Gastrocnemius medialis (tissue), 4 donors: ENCODE measurements around the gene TMED8. TPM values are rescaled to one million over a fixed set of nuclear protein-coding genes. Genes with fewer than 3 reads are reported as not detected.

Source experiments
- ATAC-seq, 2 donors: fragments of 150-250 bp; one replicate each; pipeline ENCODE4 v1.9.1; 2016
- DNase-seq, 2 donors: peaks; one replicate each; pipeline ENCODE4 v3.0.0-alpha.2; 2019
- H3K27ac ChIP-seq, 4 donors: fragments of 200-600 bp; sonication (generic); 1 replicate in 1 of 4; 2 replicates in 3 of 4; pipeline ENCODE4 v1.5.1; 2016 to 2018; ENCODE audit warnings: mild to moderate bottlenecking in 2 of 4, moderate library complexity in 1 of 4
- H3K27me3 ChIP-seq, 3 donors: fragments of 200-600 bp; sonication (generic) in 2 of 3; 1 replicate in 1 of 3; 2 replicates in 2 of 3; pipeline versions ENCODE4 v1.5.1 to v1.6.0; 2016 to 2019; ENCODE audit warnings: mild to moderate bottlenecking in 1 of 3, moderate library complexity in 1 of 3
- H3K36me3 ChIP-seq, 2 donors: fragments of 200-600 bp; sonication (generic) in 1 of 2; one replicate each; pipeline ENCODE4 v1.5.1; 2017 to 2018
- H3K4me1 ChIP-seq, 2 donors: fragments of 200-600 bp; sonication (generic) in 1 of 2; one replicate each; pipeline ENCODE4 v1.5.1; 2016 to 2017; ENCODE audit warnings: mild to moderate bottlenecking in 2 of 2
- H3K4me3 ChIP-seq, 4 donors: fragments of 200-600 bp; sonication (generic) in 3 of 4; 1 replicate in 1 of 4; 2 replicates in 3 of 4; pipeline ENCODE4 v1.5.1; 2016 to 2019; ENCODE audit warnings: mild to moderate bottlenecking in 2 of 4
- H3K9me3 ChIP-seq, 3 donors: fragments of 200-600 bp; sonication (generic) in 2 of 3; 1 replicate in 1 of 3; 2 replicates in 2 of 3; pipeline ENCODE4 v1.5.1; 2016 to 2019
- POLR2A ChIP-seq, 2 donors: fragments of 450-650 bp; IDR thresholded peaks; one replicate each; pipeline ENCODE4 v1.6.1; 2017; ENCODE audit warnings: antibody characterized with exemption in 2 of 2, mild to moderate bottlenecking in 2 of 2, moderate library complexity in 2 of 2
- in situ Hi-C, 4 donors: fragments of 200-750 bp; cut with MboI; loops; one replicate each; pipeline versions ENCODE4 v1.15.0 to v1.8.0; 2017; ENCODE audit warnings: low sequenced_read_pairs in 4 of 4
- intact Hi-C: fragments of 100-400 bp; cut with DNase I; formaldehyde crosslinking; loops from one replicate; pipeline ENCODE4 v1.15.1; 2023; ENCODE audit warnings: low total_unique reads
- total RNA-seq, 4 donors: library from RNA; depleted of rRNA; stranded (reverse); fragments of >200 nt; gene quantifications; one replicate each; pipeline versions ENCODE4 v1.1.0 to v1.2.3, GENCODE V29; 2016
- TF ChIP-seq, protein P1 (sequence below), 5 experiments: fragments of 450-650 bp in 3 of 5; fragments of 200-600 bp in 2 of 5; sonication (generic) in 2 of 5; IDR thresholded peaks in 4 of 5; conservative IDR thresholded peaks in 1 of 5; 1 replicate in 4 of 5; 2 replicates in 1 of 5; pipeline ENCODE4 v1.5.1; 2016 to 2019; ENCODE audit warnings: antibody characterized with exemption in 5 of 5, mild to moderate bottlenecking in 3 of 5, moderate library complexity in 3 of 5

Gene TMED8
- total RNA-seq, 4 donors from 2014 or later, result 3.0 to 5.2 (median 4.3) TPM

DNA sequence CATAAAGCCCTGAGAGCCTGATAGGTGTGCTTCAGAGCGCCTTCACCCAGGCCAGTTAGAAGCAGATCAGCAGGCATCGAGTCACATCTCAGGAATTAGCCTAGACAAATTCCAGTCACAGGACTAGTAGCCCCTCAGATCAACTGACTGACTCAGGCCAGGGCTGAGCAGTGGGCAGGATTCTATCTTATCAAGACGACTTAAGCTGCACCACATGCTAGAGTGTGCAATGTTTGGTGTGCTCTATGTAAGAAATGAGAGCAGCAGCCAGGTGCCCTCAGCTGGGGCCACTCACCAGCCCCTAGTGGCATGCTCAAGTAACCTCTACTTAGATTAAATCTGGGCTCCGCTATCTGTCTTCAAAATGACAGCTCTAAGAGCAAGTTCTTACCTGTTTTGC is 86.2 kb downstream of the TMED8 start:
- Histone ChIP-seq H3K27ac (no peak overlapping the region), H3K4me3 (no peak overlapping the region), H3K36me3 (peaks cover 3 to 64% of the 10 kb centered on the region in 2 donors), H3K9me3 (no peaks in the 10 kb centered on the region), H3K4me1 (no peaks in the 10 kb centered on the region), H3K27me3 (no peaks in the 10 kb centered on the region)
- no peak for TF ChIP-seq POLR2A (IDR thresholded peaks at IDR 0.05)
- TF ChIP-seq, protein P1, sequence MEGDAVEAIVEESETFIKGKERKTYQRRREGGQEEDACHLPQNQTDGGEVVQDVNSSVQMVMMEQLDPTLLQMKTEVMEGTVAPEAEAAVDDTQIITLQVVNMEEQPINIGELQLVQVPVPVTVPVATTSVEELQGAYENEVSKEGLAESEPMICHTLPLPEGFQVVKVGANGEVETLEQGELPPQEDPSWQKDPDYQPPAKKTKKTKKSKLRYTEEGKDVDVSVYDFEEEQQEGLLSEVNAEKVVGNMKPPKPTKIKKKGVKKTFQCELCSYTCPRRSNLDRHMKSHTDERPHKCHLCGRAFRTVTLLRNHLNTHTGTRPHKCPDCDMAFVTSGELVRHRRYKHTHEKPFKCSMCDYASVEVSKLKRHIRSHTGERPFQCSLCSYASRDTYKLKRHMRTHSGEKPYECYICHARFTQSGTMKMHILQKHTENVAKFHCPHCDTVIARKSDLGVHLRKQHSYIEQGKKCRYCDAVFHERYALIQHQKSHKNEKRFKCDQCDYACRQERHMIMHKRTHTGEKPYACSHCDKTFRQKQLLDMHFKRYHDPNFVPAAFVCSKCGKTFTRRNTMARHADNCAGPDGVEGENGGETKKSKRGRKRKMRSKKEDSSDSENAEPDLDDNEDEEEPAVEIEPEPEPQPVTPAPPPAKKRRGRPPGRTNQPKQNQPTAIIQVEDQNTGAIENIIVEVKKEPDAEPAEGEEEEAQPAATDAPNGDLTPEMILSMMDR (IDR thresholded peaks at IDR 0.05 in 4 of 5, conservative IDR thresholded peaks at IDR 0.05 in 1 of 5), result no peak
- DNase-seq (no peak), ATAC-seq (no peak)
- in situ Hi-C loops, result loop anchor here in 1 of 4 donors (25.0 kb wide), 1 partner anchor 428 kb away; no protein-coding TSS in a partner anchor
- intact Hi-C loops, result no loop called here

DNA sequence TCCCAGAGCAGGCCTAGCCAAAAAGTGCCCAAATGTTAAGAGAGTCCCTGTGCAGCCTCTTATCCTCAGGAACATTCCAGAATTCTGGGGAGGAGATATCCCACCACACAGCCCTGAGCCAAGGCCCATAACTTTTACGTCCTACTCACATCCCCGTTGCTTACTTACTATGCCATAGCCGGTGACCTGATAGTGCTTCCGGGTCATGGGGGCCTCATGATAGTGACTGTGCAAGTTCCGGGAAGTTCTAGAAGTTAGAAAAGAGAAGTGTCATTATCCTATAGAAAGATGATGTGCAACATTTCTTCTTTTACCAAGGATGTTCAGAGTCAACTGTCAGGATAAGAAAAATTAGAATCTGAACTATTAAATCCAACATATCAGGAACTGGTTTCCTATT is 90.3 kb downstream of the TMED8 start:
- H3K27me3 ChIP-seq, result no peaks in the 10 kb centered on the region
- in situ Hi-C loops, result loop anchor here in 1 of 4 donors (25.0 kb wide), 1 partner anchor 424 kb away; no protein-coding TSS in a partner anchor

More for the DNA sequence above, 90.3 kb downstream of the TMED8 start:
- Histone ChIP-seq H3K36me3 (peaks cover 3 to 87% of the 10 kb centered on the region in 2 donors), H3K4me3 (no peak overlapping the region), H3K27ac (no peak overlapping the region), H3K4me1 (no peaks in the 10 kb centered on the region), H3K9me3 (no peaks in the 10 kb centered on the region)
- ATAC-seq (no peak), DNase-seq (no peak)
- intact Hi-C loops, result no loop called here
- TF ChIP-seq, protein P1 (IDR thresholded peaks at IDR 0.05 in 4 of 5, conservative IDR thresholded peaks at IDR 0.05 in 1 of 5), result no peak
- TF ChIP-seq POLR2A (IDR thresholded peaks at IDR 0.05), result no peak

Other genes with a start within 250 kb of the TMED8 start
- not detected for gene ZDHHC22, start 235.3 kb downstream of the TMED8 start, total RNA-seq
- gene TMEM63C, start 195.3 kb downstream of the TMED8 start, total RNA-seq, result under 1 TPM in 2 of 4 donors, not detected in 2; 0.05 TPM
- gene NGB, start 105.9 kb downstream of the TMED8 start, total RNA-seq, result not detected
- 10 to 100 TPM; 27.0 to 33.2 (median 28.9) TPM for gene POMT2, start 56.2 kb downstream of the TMED8 start, total RNA-seq
- gene GSTZ1, start 56.1 kb downstream of the TMED8 start, total RNA-seq, result 10 to 100 TPM; 35.9 to 49.7 (median 36.6) TPM
- gene SAMD15, start 285 bp upstream of the TMED8 start, total RNA-seq, result under 1 TPM in 1 of 4 donors, not detected in 3; 0.11 TPM
- gene NOXRED1, start 46.4 kb upstream of the TMED8 start, total RNA-seq, result not detected
- 10 to 100 TPM in 3 of 4 donors, 1 to 10 TPM in 1; 8.8 to 19.6 (median 17.6) TPM for gene VIPAS39, start 80.5 kb upstream of the TMED8 start, total RNA-seq
- 100 to 1,000 TPM; 112 to 200 (median 165) TPM for gene AHSA1, start 81.0 kb upstream of the TMED8 start, total RNA-seq
- gene ISM2, start 121.7 kb upstream of the TMED8 start, total RNA-seq, result not detected
- gene SPTLC2, start 239.5 kb upstream of the TMED8 start, total RNA-seq, result 10 to 100 TPM in 1 of 4 donors, 1 to 10 TPM in 3; 6.5 to 10.4 (median 7.0) TPM